SW480 (cell line): ENCODE results near the gene CORO1C.

ENCODE experiments used
- DNase-seq: peaks from one replicate; pipeline ENCODE4 v3.0.0-alpha.2; 2016; ENCODE audit warnings: low spot score

CORO1C gene

DNA sequence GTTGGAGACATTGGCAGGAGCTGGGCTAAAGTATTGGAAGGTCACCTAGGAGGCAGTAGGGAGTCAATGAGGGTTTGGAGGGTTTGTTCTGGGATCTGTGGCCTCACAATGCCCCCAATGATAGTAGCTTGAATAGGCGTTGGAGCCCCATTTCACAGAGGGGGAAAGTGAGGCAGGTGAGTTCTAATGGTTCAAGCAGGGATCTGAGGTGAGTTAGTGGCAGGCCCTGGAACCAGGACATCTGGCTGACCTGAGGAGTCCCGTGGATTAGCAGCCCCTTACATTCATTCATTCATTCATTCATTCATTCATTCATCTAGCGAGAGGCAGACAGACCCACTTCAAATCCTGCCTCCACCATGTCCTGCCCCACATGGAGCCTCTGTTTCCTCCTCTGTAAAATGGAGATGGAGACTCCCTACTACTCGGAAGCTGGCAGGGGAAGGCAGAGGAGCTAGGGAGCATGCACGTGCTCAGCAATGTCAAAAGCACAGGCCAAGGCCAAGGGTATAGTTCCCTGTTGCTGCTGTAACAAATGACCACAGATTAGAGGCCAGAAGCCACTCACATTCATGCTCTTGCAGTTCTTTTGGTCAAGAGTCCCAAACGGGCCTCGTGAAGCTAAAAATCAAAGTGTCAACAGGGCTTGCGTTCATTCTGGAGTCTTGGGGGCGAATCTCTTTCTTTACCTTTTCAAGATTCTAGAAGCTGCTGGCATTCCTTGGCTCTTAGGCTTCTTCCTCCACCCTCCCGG lies 131.2 kb downstream of the CORO1C start:
- no peak for DNase-seq

DNA sequence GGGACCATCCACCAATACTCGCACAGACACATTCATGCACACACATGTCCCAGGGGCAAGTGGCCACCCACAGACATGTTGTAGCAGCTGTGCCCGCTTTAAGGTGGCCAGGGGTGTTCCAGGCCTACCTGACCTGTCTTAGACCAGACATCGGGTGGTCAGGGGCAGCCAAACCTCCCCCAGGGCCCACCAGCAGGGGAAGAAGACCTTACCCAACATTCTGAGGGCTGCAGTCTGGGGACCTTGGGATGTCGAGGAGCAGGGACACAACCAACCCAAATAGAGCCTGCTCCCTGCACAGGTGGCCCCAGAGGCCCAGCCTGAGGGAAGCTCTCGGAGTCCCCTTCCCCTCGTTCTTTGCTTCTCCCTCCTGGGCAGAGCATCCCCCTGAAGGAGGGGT lies 131.8 kb downstream of the CORO1C start:
- no peak for DNase-seq

DNA sequence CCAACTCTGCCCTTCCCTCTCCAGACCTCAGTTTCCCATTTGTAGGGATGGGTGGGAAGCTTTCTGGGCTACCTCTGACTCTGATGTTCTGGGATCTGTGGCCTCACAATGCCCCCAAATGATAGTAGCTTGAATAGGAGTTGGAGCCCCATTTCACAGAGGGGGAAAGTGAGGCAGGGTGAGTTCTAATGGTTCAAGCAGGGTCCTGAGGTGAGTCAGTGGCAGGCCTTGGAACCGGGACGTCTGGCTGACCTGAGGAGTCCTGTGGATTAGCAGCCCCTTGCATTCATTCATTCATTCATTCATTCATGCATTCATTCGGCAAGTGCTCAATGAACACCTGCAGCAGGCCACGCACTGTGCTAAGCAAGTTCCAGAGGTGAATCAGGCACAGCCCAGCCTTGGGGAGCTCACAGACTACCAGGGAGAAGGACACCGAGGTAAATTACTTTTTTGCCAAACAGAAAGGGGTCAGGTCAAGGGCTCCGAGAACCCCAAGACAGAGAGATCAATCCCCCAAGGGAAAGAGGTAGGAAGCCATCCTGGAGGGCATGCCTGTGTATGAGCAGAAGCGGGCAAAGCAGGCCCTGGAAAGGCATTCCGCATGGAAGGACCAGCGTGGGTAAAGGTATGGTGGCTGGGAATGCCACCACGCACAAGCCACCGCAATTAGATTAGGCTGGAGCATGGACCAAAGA lies 132.6 kb downstream of the CORO1C start:
- DNase-seq = no peak

DNA sequence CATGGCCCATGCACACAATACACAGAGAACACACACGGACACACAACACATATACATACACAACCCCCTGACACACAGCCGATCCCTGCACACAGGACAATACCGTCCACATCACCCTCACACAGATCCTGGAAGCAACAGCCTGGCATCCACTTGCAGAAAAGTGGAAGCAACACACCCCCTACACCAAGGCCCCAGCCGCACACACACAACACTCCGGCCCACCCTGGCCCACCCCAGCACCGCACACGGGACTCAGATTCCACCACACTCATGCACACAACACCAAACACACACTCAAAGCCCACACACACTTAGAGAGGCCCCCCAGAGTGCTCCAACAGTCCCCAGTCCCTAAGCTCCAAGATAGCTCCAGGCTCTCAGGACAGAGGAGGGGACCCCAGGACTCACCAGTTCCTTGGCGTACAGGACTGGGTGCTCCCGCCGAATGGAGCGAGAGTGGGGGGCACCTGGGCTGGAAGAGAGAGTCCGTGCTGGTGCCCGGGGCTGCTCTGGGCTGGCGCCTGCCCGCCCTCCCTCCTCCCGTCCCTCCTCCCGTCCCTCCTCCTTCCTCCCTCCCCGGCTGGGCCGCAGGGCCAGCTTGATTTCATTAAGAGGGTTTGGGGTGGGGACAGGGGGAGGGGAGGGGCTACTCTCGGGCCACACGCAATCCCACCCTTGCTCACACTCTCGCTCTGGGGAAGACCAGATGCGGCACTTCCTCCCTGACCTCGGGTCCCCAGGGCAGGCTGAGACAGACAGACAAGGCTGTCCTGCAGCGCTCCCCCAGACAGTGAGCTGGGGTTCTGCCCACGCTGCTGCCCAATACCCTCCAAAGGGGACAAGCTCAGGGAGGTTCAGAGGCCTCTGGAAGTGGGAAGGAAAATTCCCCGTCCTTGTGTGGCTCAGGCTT lies 133.5 kb downstream of the CORO1C start, which contains the start of gene TMEM119:
TSS of gene TMEM119 (minus strand) at position 526 of the 913 bp plus-strand sequence. CDS start 5,701 bp downstream, outside the sequence.
- DNase-seq = no peak

DNA sequence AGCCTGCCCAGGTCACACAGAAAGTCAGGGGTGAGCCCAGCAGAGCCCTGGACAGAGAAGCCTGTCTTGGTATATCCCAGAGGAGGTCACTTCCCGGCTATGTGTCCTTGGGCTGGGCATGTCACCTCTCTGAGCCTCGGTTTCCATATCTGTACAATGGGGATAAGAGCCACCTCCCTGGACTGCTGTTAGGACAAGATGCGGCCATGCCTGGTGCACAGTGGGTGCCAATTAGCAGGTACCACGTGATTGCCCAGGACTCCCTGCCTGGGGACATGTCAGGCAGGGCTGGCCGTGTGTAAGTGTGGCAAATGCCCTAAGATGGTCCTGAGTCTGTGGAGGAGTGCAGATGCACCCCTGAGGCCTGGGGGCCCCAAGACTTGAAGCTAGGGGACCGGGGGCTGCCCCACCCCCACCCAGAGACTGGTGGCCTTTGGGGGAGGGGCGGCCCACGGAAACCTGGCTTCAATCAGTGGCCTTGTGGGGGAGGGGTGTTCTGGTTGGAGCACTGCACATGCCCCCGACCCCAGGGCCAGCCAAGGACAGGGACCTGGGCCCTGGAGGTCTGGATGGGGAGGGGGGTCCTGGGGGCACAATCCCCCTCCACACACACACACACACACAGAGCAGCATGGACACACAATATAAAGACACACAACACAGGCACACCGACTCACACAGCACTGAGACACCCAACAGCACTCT lies 134.3 kb downstream of the CORO1C start:
- DNase-seq = no peak

DNA sequence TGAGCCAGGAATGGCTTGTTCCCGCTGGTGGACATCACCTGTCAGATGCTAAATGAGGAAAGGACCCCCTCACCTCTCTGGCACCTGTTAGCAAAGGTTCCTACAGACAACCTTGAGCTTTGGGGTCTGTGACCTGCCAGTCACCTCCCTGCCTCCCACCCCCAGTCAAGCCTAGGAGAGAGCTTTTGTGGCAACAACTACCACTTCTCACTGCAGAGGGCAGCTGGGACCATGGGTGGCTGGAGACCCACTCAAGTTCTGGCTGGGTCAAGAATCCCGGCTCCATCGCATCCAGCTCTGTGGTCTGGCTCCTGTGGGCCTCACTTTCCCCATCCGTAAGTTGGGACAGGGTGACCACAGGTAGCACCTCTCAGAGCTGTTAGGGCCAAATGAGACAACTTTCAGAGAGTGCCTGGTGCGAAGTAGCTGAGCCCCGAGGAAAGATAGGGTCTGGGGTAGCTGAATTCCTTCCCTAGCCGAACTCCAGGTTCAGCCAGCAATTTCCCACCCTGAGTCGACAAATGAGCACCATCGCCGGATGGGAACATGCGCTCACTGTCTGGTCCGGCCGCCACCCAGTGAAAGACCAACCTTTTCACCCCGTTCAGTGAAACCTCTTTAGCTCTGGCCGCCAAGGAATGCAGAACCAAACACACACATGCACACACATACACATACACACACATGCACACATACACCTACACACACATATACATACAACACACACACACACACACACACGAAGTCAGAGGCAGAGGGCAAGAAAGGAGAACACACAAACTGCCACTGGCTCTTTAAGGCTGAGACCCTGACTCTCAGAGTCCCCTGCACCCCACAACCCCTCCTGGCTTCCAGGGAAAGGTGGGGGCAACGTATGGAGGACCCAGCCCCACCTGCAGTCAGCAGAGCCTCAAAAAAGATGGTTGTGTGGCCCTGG lies 135.3 kb downstream of the CORO1C start:
- DNase-seq = no peak
